ENCODE data around the gene SLC38A11. TPM values are rescaled to one million over a fixed set of nuclear protein-coding genes. Genes with fewer than 3 reads are reported as not detected.

SLC38A11 gene
- polyA plus RNA-seq, 1 of the 3 experiments (the other 2 are of a cell fraction), result not detected

- no peaks in the 10 kb centered on the region for H3K36me3 ChIP-seq (replicated peaks in 1 of 2; ENCODE audit: control insufficient read depth in 1 of 2, insufficient read depth in 2 of 2, low read length in 1 of 2)
- no peaks in the 10 kb centered on the region for H4K20me1 ChIP-seq (ENCODE audit: insufficient read depth)
- no peak overlapping the region for H3K4me3 ChIP-seq (ENCODE audit: low read depth in 2 of 2, low read length in 1 of 2)
- TF ChIP-seq RXRA (IDR thresholded peaks at IDR 0.05; ENCODE audit: borderline replicate concordance, low read depth) (no peak), YY1 (IDR thresholded peaks at IDR 0.05; ENCODE audit: low read depth) (no peak), IRF3 (IDR thresholded peaks at IDR 0.05; ENCODE audit: low read depth, low read length) (no peak), SIN3A (IDR thresholded peaks at IDR 0.05; ENCODE audit: borderline replicate concordance, low read depth, low read length) (no peak), MEF2A (IDR thresholded peaks at IDR 0.05; ENCODE audit: borderline replicate concordance, low read depth) (no peak), NRF1 (IDR thresholded peaks at IDR 0.05; ENCODE audit: low read depth, low read length) (no peak), FOSL2 (IDR thresholded peaks at IDR 0.05; ENCODE audit: borderline replicate concordance, low read depth) (no peak), MAX (IDR thresholded peaks at IDR 0.05; ENCODE audit: low read depth) (no peak), TEAD4 (IDR thresholded peaks at IDR 0.05; ENCODE audit: borderline replicate concordance, insufficient read depth) (no peak), REST (IDR thresholded peaks at IDR 0.05; ENCODE audit: low read depth, low read length) (no peak), FOXJ3 (CRISPR knock-in tag; IDR thresholded peaks at IDR 0.05) (no peak), RCOR1 (IDR thresholded peaks at IDR 0.05; ENCODE audit: low read length) (no peak), USF2 (IDR thresholded peaks at IDR 0.05; ENCODE audit: borderline replicate concordance, low read depth, low read length) (no peak)
- DNase-seq, result no peak
- no peak overlapping the region for H3K9ac ChIP-seq
- no peaks in the 10 kb centered on the region; a peak in 1 of 4 replicates for H3K4me1 ChIP-seq (ENCODE audit: control insufficient read depth in 1 of 2, insufficient read depth in 2 of 2, low read depth in 1 of 2, low read length in 1 of 2)
- H3K9me3 ChIP-seq, result no peaks in the 10 kb centered on the region
- CTCF ChIA-PET, result interaction anchor here (0.5 kb wide), 1 partner anchor 19 kb away, joined by 3 read pairs; no protein-coding TSS in a partner anchor
- no peaks in the 10 kb centered on the region for H3F3A ChIP-seq (replicated peaks; ENCODE audit: insufficient read depth)
- H3K4me2 ChIP-seq, result no peak overlapping the region
- H3K9me2 ChIP-seq, result no peaks in the 10 kb centered on the region
- no peak overlapping the region for H3K27ac ChIP-seq (ENCODE audit: low read depth in 2 of 2, low read length in 1 of 2)
- 83% methylated on average over 1 of the region's 1 CpG for WGBS (ENCODE audit: low lambda C conversion rate)
- POLR2A ChIA-PET, result no interaction called here
- no peaks in the 10 kb centered on the region for H3K27me3 ChIP-seq (ENCODE audit: insufficient read depth)
- H3K79me2 ChIP-seq (ENCODE audit: insufficient read depth), result no peaks in the 10 kb centered on the region
- no peak overlapping the region for H2AFZ ChIP-seq (ENCODE audit: low read depth)
Measured at GRCh38 chr2:164948540-164948939, 6.8 kb downstream of the SLC38A11 start.

Data from SK-N-SH (cell line).